Measurements from ENCODE around the gene NAV2. TPM values are rescaled to one million over a fixed set of nuclear protein-coding genes. Genes with fewer than 3 reads are reported as not detected.

NAV2 gene
- total and polyA plus RNA-seq, 2 experiments from 2014 or later: 26.0 to 45.0 TPM

GRCh38 chr11:19966441-19966840 is 253.8 kb downstream of the NAV2 start:
- no peak for ATAC-seq
- H3K4me3 ChIP-seq: no peak overlapping the region
- Mint-ChIP-seq H3K9me3 (no peaks in the 10 kb centered on the region), H3K27ac (no peak overlapping the region), H3K4me3 (no peak overlapping the region), H3K4me1 (no peaks in the 10 kb centered on the region), H3K36me3 (ENCODE audit: low read depth) (peaks cover 19% of the 10 kb centered on the region), H3K27me3 (ENCODE audit: insufficient read depth, low read depth, poor library complexity) (no peaks in the 10 kb centered on the region)
- H3F3A ChIP-seq (replicated peaks; ENCODE audit: low read depth): no peaks in the 10 kb centered on the region
- no peaks in the 10 kb centered on the region for H3K27me3 ChIP-seq (ENCODE audit: insufficient read depth)
- TF ChIP-seq CREB1 (CRISPR knock-in tag; IDR thresholded peaks at IDR 0.05; ENCODE audit: low read depth) (no peak), REST (IDR thresholded peaks at IDR 0.05; ENCODE audit: unreplicated experiment) (no peak), NANOG (IDR thresholded peaks at IDR 0.05; ENCODE audit: borderline replicate concordance) (no peak), ZNF331 (CRISPR knock-in tag; IDR thresholded peaks at IDR 0.05; ENCODE audit: low read depth) (no peak), POLR2AphosphoS5 (IDR thresholded peaks at IDR 0.05; ENCODE audit: low read depth) (no peak)
- H2AFZ ChIP-seq: no peak overlapping the region
- no peaks in the 10 kb centered on the region for H3K36me3 ChIP-seq (ENCODE audit: insufficient read depth)
- DNase-seq (ENCODE audit: low spot score): no peak
- H3K4me2 ChIP-seq: no peak overlapping the region
- H3K79me2 ChIP-seq (replicated peaks; ENCODE audit: insufficient read depth): no peaks in the 10 kb centered on the region; the same call in 1 of the 2 replicates
- no peaks in the 10 kb centered on the region for H3K4me1 ChIP-seq (ENCODE audit: insufficient read depth)
- no peak overlapping the region for H3K27ac ChIP-seq (ENCODE audit: low read depth)
- peaks cover 7% of the 10 kb centered on the region for H4K20me1 ChIP-seq (replicated peaks; ENCODE audit: insufficient read depth)
- peaks cover 6% of the 10 kb centered on the region; the same call in 1 of the 2 replicates for H3K9me2 ChIP-seq (ENCODE audit: insufficient read depth)

DNA sequence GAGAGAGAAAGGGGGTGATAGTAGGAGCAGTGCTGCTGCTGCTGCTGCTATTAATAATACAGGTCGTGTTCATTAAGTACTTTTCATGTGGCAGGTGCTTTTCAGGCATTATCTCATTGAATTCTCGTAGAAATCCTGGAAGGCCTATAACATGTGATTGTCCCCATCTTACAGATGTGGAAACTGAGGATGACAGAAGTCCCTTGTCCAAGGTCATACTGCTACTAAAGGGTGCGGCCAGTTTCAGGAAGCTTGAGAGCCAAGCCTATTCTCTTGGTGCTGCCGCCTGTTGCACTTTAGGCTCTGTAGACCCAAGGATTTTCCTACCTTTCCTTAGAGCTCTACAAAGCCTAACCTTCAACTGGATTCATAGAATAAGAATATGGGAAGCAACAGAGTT is 254.3 kb downstream of the NAV2 start:
- Histone ChIP-seq H3K27ac (ENCODE audit: low read depth) (no peak overlapping the region), H3K4me3 (no peak overlapping the region), H3K9me2 (ENCODE audit: insufficient read depth) (peaks cover 5% of the 10 kb centered on the region; the same call in 1 of the 2 replicates), H3K4me2 (no peak overlapping the region), H3K27me3 (ENCODE audit: insufficient read depth) (no peaks in the 10 kb centered on the region), H4K20me1 (replicated peaks; ENCODE audit: insufficient read depth) (peaks cover 7% of the 10 kb centered on the region), H3K4me1 (ENCODE audit: insufficient read depth) (no peaks in the 10 kb centered on the region), H3F3A (replicated peaks; ENCODE audit: low read depth) (no peaks in the 10 kb centered on the region), H3K79me2 (replicated peaks; ENCODE audit: insufficient read depth) (no peaks in the 10 kb centered on the region; the same call in 1 of the 2 replicates), H2AFZ (no peak overlapping the region), H3K36me3 (ENCODE audit: insufficient read depth) (no peaks in the 10 kb centered on the region)
- no peak for DNase-seq (ENCODE audit: low spot score)
- Mint-ChIP-seq H3K4me3 (no peak overlapping the region), H3K27me3 (ENCODE audit: insufficient read depth, low read depth, poor library complexity) (no peaks in the 10 kb centered on the region), H3K9me3 (no peaks in the 10 kb centered on the region), H3K4me1 (no peaks in the 10 kb centered on the region), H3K36me3 (ENCODE audit: low read depth) (peaks cover 19% of the 10 kb centered on the region), H3K27ac (no peak overlapping the region)
- no peak for ATAC-seq
- no peak for TF ChIP-seq EZH2phosphoT487 (IDR thresholded peaks at IDR 0.05; ENCODE audit: unreplicated experiment)
- TF ChIP-seq, protein P1, sequence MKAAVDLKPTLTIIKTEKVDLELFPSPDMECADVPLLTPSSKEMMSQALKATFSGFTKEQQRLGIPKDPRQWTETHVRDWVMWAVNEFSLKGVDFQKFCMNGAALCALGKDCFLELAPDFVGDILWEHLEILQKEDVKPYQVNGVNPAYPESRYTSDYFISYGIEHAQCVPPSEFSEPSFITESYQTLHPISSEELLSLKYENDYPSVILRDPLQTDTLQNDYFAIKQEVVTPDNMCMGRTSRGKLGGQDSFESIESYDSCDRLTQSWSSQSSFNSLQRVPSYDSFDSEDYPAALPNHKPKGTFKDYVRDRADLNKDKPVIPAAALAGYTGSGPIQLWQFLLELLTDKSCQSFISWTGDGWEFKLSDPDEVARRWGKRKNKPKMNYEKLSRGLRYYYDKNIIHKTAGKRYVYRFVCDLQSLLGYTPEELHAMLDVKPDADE (IDR thresholded peaks at IDR 0.05): no peak
- no peak for TF ChIP-seq REST (IDR thresholded peaks at IDR 0.05; ENCODE audit: unreplicated experiment)
- TF ChIP-seq NANOG (IDR thresholded peaks at IDR 0.05; ENCODE audit: borderline replicate concordance): no peak
- TF ChIP-seq, protein P2, sequence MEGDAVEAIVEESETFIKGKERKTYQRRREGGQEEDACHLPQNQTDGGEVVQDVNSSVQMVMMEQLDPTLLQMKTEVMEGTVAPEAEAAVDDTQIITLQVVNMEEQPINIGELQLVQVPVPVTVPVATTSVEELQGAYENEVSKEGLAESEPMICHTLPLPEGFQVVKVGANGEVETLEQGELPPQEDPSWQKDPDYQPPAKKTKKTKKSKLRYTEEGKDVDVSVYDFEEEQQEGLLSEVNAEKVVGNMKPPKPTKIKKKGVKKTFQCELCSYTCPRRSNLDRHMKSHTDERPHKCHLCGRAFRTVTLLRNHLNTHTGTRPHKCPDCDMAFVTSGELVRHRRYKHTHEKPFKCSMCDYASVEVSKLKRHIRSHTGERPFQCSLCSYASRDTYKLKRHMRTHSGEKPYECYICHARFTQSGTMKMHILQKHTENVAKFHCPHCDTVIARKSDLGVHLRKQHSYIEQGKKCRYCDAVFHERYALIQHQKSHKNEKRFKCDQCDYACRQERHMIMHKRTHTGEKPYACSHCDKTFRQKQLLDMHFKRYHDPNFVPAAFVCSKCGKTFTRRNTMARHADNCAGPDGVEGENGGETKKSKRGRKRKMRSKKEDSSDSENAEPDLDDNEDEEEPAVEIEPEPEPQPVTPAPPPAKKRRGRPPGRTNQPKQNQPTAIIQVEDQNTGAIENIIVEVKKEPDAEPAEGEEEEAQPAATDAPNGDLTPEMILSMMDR (conservative IDR thresholded peaks at IDR 0.05; ENCODE audit: low read depth in 2 of 2): no peak

Data from GM23338 (cell line).